GM18868 (cell line): ENCODE data around the gene HMGB1.

Experiments
- ATAC-seq: cut with Tn5 transposase; IDR thresholded peaks from one replicate; pipeline ENCODE4 v1.9.1; 2021; ENCODE audit warnings: mild to moderate bottlenecking, moderate library complexity; ENCODE audit not compliant: unreplicated experiment

The HMGB1 gene

GRCh38 chr13:30431269-30431940, 34.3 kb downstream of the HMGB1 start:
- ATAC-seq = peak; percentile 35

- ATAC-seq = peak; percentile 82
Observed at GRCh38 chr13:30429721-30430694, 35.7 kb downstream of the HMGB1 start.

GRCh38 chr13:30429235-30429634, 36.5 kb downstream of the HMGB1 start:
- ATAC-seq = no peak

GRCh38 chr13:30423891-30424290, 41.8 kb downstream of the HMGB1 start:
- ATAC-seq = no peak

GRCh38 chr13:30422054-30422839, 43.5 kb downstream of the HMGB1 start, which contains the start of gene UBE2L5:
UBE2L5 (plus strand) TSS chr13:30422493; CDS start chr13:30427991, 5,498 bp downstream.
- peak; percentile 76 for ATAC-seq

- ATAC-seq = peak; percentile 39
Observed at GRCh38 chr13:30421093-30422053, 44.4 kb downstream of the HMGB1 start.

GRCh38 chr13:30418717-30419459, 46.8 kb downstream of the HMGB1 start:
- no peak for ATAC-seq

GRCh38 chr13:30418075-30418716, 47.5 kb downstream of the HMGB1 start:
- ATAC-seq = no peak

GRCh38 chr13:30416471-30416870, 49.3 kb downstream of the HMGB1 start:
- ATAC-seq = no peak

- peak; percentile 81 for ATAC-seq
Observed at GRCh38 chr13:30415430-30416030, 50.2 kb downstream of the HMGB1 start.

- ATAC-seq = no peak
Observed at GRCh38 chr13:30413842-30414241, 51.9 kb downstream of the HMGB1 start.

- ATAC-seq = no peak
Observed at GRCh38 chr13:30412346-30412745, 53.4 kb downstream of the HMGB1 start.

GRCh38 chr13:30410705-30411125, 55.0 kb downstream of the HMGB1 start:
- no peak for ATAC-seq

- no peak for ATAC-seq
Observed at GRCh38 chr13:30409886-30410704, 55.6 kb downstream of the HMGB1 start.

- peak; percentile 94 for ATAC-seq
Observed at GRCh38 chr13:30408319-30409101, 57.2 kb downstream of the HMGB1 start.

GRCh38 chr13:30406779-30407416, 58.8 kb downstream of the HMGB1 start:
- no peak for ATAC-seq
